GM04503 (cell line): ENCODE measurements around the gene PSMD6.

Experiments
- DNase-seq: peaks from one replicate; pipeline ENCODE4 v3.0.0-alpha.2; 2012; ENCODE audit warnings: low read depth

PSMD6 gene

GRCh38 chr3:64008487-64009351 lies 14.6 kb downstream of the PSMD6 start:
- no peak for DNase-seq

- DNase-seq = no peak
Observed at GRCh38 chr3:64008017-64008416, 15.3 kb downstream of the PSMD6 start.

GRCh38 chr3:64003589-64003988 lies 19.7 kb downstream of the PSMD6 start:
- no peak for DNase-seq

- DNase-seq = no peak
Observed at GRCh38 chr3:64002233-64002632, 21.1 kb downstream of the PSMD6 start.

GRCh38 chr3:64000453-64001055 lies 22.7 kb downstream of the PSMD6 start:
- no peak for DNase-seq

- DNase-seq = no peak
Observed at GRCh38 chr3:63998852-63999754, 24.2 kb downstream of the PSMD6 start.

GRCh38 chr3:63995086-63995485 lies 28.2 kb downstream of the PSMD6 start:
- no peak for DNase-seq

GRCh38 chr3:63993653-63994079 lies 29.6 kb downstream of the PSMD6 start:
- DNase-seq = peak; percentile 21

- DNase-seq = no peak
Observed at GRCh38 chr3:63992516-63993209, 30.6 kb downstream of the PSMD6 start.

GRCh38 chr3:63991666-63992065 lies 31.6 kb downstream of the PSMD6 start:
- no peak for DNase-seq

- DNase-seq = no peak
Observed at GRCh38 chr3:63990733-63991132, 32.6 kb downstream of the PSMD6 start.

- no peak for DNase-seq
Observed at GRCh38 chr3:63990204-63990603, 33.1 kb downstream of the PSMD6 start.

GRCh38 chr3:63988943-63989342 lies 34.4 kb downstream of the PSMD6 start:
- no peak for DNase-seq

- no peak for DNase-seq
Observed at GRCh38 chr3:63986831-63987230, 36.5 kb downstream of the PSMD6 start.

- DNase-seq = no peak
Observed at GRCh38 chr3:63986146-63986545, 37.1 kb downstream of the PSMD6 start.

GRCh38 chr3:63984391-63984790 lies 38.9 kb downstream of the PSMD6 start:
- no peak for DNase-seq

- DNase-seq = no peak
Observed at GRCh38 chr3:63981980-63982379, 41.3 kb downstream of the PSMD6 start.

- DNase-seq = no peak
Observed at GRCh38 chr3:63980830-63981498, 42.3 kb downstream of the PSMD6 start.

- no peak for DNase-seq
Observed at GRCh38 chr3:63980019-63980418, 43.3 kb downstream of the PSMD6 start.

GRCh38 chr3:63979093-63979885 lies 44.0 kb downstream of the PSMD6 start:
- DNase-seq = no peak

GRCh38 chr3:63977893-63978292 lies 45.4 kb downstream of the PSMD6 start:
- DNase-seq = no peak
